Measurements from ENCODE around the gene KRT36.

KRT36 gene

DNA sequence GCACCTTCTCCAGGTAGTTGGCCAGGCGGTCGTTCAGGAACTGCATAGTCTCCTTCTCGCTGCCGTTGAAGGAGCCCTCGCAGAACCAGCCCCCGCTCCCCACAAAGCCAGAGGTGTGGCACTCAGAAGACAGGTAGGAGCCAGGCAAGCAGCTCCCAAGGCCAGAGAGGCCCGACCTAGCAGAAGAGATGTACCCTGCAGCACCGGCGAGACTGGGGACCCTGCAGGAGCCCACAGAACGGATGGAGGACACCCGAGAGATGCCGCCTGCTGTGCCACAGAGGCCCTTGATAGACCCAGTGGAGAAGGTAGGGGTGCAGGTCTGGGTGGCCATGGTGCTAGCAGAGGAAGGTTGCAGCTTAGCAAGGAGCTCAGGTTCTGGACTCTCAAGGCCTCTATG, at the start of gene KRT36:
TSS of gene KRT36 (minus strand) at position 380 of the 400 bp plus-strand sequence. CDS start at position 334, 46 bp downstream.
- no peak for DNase-seq (ENCODE audit: low read depth, low spot score)

DNA sequence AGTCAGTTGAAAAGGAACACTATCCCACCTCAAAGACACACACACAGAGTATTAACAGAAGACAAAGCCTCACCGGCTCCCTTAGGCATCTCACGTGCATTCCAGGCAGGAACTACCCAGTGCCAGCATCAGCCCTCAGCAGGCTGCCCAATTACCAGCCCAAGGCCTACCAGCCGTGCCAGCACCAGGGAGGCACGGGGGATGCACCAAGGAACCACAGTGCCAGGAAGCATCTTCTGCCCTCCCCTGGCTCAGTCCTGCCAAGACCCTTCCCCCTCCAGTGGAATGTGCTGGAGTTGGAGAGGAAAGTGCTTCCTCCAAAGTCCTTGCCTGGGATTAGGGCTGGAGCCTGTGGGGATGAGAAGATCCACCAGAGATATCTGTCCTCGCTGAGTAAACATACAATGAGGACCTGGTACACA, 49.4 kb upstream of the KRT36 start:
- DNase-seq (ENCODE audit: low read depth, low spot score): peak; percentile 65

DNA sequence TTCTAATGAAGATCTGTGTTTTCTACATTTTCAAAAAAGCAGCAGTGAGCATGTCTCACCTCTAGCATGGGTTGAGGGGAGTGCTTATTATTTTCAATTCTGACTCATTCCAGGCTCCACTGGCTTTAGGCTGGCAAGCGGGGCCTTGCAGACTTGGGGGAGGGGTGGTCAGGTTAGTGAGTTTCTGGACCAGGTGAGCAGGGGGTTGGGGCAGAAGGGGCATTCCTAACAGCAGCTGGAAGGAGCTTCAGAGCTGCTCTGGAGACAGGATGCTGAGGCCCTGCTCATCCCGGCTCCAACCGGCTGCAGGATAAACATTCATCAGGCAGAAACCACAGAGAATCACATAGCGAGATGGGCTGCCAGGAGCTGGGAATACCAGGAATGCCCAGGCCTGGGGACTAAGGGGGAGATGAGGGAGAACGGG, 48.9 kb upstream of the KRT36 start:
- peak; percentile 55 for DNase-seq (ENCODE audit: low read depth, low spot score)

DNA sequence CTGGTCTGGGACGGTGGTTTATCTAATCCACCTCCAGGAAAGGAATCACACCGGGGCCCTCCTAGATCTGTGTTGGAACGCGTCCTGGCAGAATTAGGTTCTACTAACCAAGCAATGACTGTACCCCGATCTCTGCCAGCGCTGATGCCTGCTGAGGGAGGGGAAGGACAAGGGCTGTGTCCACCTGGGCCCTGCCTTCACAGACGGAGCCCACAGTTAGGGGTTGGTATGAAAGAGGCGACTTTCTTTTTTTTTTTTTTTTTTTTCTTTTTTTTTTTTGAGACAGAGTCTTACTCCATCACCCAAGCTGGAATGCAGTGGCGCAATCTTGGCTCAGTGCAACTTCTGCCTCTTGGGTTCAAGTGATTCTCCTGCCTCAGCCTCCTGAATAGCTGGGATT, 48.3 kb upstream of the KRT36 start:
- DNase-seq (ENCODE audit: low read depth, low spot score): no peak

DNA sequence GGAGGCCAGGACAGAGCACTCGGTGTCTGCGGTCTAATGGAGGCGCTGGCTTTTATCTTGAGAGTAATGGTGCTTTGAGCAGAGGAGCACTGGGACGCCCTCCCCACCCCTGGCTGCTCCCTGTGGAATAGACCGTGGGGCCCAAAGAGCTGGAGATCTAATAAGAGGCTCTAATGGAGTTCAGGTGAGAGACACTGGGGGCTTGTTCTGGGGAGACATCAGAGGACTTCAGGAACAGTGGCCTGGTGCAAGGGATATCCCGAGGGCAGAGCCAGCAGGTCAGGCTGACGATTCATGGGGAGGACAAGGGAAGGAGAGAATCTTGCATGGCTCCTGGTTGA, 47.9 kb upstream of the KRT36 start:
- DNase-seq (ENCODE audit: low read depth, low spot score): no peak

DNA sequence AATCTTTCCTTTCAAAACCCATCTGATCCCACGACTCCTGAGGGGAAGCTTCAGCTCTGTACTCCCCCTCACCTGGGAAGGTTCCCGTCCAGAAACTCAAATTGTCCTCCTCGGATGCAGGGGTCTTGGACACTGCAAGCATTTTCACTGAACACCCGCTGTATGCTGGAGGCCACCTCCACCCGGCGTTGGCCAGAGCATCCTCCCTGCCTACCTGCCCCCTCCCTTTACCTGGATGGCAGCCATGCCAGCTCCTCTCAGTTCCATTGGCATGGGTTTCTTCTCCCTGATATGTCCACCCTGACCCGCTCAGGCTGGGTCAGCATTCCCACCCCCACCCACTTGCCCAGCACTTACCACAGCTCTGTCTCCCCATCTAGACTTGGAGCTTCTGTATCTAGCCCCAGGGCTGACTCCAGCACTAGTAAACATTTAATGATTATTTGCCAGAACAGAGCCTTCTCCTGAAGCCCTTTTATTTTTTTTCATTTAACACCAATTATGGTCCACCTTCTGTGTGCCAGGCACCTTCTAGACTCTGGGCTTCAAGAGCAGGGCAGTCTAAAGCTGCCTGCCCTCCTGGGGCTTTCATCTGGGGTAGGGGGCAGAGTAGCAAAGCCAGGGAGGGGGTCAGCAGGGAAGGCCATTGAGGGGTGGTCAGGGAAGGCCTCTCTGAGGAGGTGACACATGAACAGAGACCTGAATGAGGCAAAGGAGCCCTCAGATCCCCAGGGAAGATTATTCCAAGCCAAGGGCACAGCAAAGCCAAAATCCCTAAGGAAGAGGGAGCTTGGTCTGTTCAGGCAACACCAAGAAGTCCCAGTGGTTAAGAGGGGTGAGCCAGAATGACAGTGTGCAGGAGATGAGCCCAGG, 47.3 kb upstream of the KRT36 start:
- DNase-seq (ENCODE audit: low read depth, low spot score): no peak

DNA sequence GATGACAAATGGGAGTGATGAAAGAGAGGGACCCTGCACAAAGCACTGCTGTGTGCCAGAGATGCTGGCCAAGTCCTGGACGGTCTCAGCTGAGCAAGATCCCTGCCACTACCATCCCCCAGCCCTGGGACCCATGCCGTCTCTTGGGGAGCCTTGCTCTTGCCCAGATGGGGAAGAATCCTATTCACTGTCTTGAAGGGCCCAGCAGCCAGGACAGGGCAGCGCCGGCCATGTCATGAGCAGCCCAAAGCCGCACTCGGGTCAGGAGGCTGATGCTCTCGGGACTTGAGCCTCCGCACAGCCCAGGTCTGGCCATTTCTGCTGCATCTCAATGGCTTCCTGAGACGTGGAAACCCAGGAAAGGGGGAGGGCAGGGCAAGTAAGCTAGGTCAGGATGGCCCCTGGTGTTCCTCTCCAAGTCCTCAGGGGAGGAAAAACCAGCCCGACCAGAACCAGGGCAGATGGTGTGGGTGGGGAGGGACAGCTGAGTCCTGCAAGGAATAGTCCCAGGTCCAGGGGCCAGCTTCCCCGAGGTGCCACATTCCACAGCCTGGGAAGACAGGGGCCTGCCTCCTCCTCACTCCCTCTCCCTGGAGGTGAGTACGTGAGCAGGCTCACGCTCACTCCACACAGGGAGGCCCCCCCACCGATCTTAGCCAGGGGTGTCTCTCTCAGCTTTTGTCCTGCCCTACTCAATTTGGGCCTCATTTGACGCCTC, 46.2 kb upstream of the KRT36 start:
- peak; percentile 95 for DNase-seq (ENCODE audit: low read depth, low spot score)

DNA sequence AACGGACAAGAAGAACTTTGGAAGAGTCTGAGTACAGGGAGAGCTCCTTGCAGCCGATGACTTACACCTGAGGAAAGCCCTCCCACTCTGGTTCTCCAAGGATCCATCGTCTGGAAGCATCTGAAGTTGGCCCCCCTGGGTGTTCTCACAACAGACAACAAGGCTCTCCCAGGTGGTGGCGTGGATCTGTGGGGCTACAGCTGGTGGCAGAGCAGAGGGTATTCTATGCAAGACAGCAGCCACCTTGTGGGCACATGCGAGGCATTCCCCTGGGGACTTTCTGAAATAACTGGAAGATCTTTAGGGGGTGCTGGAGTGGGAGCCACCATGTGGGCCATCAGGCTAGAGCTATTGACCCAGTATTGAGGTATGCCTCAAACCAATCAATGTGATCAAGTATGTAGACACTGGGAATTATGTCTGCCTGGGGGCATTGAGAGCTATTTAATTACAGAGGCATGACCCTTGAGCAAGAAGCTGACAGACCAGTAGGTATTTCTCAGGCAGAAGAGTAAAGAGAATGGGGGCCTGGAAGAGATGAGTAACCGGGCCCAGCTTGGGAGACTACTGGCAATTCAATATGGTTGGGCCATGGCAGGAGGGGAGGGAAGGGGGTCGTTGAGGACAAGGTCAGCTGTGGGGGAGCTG, 45.3 kb upstream of the KRT36 start:
- DNase-seq (ENCODE audit: low read depth, low spot score): no peak

DNA sequence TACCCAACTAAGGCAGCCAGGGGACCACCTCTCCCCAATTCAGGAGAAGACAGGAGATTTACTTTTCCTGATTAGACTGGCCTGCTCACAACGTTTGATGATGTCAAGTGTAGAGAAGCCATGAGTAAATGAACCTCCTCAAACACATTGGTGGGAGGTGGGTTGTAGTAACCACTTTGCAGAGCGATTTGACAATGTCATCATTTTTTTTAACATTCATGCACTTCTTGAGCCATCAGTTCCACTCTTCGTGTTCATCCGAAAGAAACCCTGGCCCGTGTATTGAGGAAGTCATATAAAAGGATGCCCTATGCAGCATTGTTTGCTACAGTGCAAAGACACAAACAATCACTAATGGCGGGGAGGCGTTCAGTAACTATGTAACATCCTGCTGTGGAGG, 43.9 kb upstream of the KRT36 start:
- no peak for DNase-seq (ENCODE audit: low read depth, low spot score)

DNA sequence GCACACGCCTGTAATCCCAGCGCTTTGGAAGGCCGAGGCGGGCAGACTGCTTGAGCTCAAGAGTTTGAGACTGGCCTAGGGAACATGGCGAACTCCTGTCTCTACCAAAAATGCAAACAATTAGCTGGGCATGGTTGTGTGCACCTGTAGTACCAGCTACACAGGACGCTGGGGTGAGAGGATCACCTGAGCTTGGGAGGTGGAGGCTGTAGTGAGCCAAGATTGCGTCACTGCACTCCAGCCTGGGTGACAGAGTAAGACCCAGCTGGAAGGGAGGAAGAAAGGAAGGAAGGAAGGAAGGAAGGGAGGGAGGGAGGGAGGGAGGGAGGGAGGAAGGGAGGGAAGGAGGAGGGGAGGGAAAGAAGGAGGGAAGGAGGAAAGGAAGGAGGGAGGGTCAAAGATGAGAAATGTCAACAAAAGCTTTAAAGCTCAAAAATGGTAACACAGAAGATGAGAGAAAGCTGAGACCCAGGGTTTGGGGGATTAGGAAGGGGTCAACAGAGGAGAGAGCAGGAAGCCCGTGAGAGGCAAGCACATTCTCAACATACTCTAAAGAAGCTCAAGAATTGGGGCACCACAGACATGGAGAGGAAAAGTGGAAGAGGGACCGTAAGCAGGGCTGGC, 43.3 kb upstream of the KRT36 start:
- no peak for DNase-seq (ENCODE audit: low read depth, low spot score)

DNA sequence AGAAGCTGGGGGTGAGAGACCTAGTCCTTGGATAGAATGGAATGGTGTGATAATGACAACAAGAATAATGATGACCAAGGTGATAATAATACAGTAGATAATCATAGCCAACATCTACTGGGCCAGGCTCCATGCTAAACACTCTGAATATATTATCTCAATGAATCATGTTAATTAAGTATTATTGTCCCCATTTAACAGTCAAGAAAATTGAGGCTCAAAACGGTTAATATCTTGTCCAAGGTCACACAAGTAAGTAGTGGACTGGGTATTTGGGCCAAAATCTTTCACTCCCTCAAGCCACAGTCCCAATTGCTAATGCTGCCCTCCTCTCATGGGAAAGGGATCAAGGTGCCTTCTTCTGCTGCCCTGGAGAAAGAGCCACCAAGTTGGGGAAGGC, 42.3 kb upstream of the KRT36 start:
- no peak for DNase-seq (ENCODE audit: low read depth, low spot score)

DNA sequence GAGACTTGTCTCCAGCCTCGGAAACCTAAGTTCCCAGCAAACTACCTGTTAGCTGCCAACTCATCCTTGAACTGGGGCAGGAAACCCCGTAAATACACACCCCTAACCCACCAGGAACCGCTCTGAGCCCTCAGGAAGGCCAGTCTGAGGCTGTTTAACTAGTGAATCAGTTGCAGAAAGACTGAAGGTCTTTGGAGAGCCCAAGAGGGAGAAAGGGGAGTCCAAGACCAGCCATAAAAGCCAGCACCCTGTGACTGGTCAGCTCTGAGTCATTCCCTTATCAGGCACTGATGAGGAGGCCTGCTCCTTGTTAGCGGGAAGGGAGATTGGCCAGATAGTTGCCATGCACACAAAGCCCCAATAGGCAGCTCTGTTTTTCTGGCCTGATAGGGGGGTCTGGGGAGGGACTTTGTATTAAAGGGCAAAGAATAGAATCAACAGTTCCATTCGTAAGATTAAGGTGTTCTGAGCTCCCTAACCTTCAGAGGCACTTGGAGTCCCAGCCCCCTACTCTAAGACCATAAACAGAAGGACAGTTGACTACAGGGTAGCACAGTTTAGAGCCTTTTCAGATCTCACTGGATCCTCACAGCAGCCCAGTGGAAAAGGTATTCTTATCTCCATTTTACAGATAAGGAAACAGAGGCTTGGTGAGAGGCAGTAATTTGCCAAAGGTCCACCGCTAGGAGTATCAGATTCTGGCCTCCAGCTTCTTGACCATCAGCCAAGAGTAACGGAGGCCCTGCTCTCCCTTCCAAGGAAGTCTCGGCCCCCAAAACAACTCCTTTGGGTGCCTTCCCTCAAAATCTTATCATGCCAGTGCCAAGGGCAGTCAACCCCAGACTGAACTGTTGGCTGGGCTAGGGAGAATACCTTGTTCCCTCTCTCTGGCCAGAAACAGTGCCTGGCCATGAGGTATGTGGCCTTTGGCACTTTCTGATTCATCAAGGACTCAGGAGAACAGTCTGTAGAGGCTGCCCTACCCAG, 40.6 kb upstream of the KRT36 start:
- DNase-seq (ENCODE audit: low read depth, low spot score): peak; percentile 93

DNA sequence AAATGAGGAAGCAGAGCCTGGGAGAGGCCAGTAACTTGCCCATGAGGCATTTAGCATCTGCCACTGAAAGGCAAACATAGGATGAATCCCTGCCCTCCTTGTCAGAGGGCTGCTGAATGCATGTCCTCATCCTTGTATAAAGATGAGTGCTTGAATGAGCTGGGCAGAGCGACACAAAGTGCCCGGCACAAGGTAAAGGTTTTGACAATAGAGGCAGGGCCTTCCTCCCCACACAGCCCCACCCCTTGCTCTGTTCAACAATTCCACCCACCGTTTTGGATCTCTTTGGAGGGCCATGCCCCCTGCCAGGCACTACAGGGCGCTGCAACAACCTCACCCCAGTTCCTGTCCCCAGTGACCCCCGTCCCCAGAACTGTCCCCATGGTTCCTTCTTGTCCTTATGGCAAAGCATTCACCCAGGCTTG, 39.8 kb upstream of the KRT36 start:
- no peak for DNase-seq (ENCODE audit: low read depth, low spot score)

DNA sequence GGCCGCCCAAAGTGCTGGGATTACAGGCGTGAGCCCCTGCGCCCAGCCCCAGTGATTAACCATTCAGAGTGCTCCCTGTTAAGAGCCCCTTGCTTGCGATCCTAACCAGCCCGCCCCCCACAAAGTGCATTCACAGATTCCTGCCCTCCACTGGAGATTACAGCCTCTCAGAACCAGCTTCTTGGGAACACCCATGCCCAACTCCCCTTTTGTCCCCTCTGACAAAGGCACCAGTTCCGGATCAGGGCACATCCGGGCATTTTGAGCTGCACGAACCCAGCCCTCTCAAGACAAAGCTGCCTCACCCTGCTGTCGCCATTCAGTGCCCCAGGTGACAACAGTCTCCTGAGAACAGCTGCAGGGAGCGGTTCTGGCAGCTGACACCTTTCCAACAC, 39.2 kb upstream of the KRT36 start:
- DNase-seq (ENCODE audit: low read depth, low spot score): peak; percentile 68

DNA sequence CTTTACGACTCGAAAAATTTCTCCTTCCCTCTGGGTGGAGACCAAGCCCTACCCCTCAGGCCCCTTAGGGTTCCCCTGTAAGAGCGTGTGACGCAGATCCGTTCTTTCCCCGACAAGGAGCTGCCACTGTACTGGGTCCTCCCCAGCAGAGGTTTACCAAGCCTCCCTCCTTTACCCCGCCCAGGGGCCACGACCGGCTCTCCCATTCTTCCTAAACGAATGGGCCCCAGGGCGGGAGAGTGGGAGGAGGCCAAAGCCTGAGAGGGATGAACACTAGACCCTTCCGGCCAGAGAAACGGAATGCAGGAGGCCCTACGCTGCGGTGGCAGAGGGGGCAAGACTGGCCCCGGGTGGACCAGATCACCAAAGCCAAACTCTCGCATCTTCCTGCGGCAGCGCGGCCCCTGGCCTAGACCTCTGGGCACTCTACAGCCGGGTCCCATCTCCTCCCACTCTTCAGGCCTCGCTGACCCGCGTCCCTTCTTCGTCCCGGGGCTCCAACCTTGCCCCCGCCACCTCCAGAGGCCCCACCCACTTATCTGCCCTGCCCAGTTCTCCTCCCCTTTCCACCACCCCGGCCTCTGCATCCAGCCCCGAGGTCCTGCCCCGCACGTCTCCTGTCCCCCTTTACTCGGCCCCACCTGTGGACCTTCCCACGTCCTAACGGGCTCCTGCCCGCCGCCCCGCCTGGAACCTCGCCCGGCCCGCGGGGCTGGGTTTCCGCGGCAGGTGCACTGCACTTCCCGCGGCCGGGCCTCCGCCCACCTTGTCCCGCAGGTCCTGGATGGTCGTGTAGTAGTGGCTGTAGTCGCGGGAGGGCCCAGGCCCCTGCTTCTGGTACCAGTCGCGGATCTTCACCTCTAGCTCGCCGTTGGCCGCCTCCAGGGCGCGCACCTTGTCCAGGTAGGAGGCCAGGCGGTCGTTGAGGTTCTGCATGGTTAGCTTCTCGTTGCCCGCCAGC, 37.6 kb upstream of the KRT36 start:
- no peak for DNase-seq (ENCODE audit: low read depth, low spot score)

DNA sequence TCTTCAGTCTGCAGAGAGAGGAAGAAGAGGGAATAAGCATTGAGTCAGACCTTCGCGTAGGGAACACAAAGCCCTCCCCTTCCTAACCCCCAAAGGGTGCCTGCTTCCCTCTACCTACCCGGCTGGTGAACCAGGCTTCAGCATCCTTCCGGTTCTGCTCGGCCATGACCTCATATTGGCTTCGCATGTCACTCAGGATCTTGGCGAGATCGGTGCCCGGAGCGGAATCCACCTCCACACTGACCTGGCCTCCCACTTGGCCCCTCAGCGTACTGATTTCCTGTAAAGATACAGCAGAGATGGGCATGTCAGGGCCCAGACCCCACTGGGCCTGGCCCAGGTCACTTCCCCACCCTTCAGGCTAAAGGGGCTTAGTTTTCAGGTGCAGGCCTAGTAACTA, 34.6 kb upstream of the KRT36 start:
- DNase-seq (ENCODE audit: low read depth, low spot score): no peak

DNA sequence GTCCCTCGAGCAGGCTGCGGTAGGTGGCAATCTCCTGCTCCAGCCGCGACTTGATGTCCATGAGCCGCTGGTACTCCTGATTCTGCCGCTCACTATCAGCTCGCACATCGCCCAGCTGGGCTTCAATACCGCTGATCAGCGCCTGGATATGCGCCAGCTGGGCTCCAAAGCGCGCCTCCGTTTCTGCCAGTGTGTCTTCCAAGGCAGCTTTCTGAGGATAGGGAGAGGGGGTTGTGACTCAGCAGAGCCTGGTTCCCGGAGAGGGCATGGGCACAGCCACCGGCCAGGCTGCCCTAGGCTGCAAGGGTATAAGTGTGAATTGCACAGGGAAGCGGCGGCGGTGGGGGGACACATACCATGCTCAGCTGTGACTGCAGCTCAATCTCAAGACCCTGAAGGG, 34.1 kb upstream of the KRT36 start:
- no peak for DNase-seq (ENCODE audit: low read depth, low spot score)

DNA sequence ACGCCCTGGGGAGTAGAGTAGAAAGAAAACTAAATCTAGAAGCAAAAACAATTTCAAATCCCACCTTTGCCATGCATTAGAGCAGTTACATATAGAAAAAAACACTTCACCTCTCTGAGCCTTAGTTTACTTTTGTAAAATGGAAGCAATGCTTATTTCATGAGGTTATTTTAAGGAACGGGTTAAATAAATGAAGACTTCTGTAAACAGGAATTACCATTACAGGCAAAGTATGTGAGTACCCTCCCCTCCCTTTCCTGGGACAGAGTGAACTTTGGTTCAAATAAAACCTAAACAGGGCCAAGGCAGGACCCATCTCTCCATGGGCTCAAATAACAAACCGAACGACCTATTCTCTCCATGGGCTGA, 33.5 kb upstream of the KRT36 start:
- DNase-seq (ENCODE audit: low read depth, low spot score): no peak

DNA sequence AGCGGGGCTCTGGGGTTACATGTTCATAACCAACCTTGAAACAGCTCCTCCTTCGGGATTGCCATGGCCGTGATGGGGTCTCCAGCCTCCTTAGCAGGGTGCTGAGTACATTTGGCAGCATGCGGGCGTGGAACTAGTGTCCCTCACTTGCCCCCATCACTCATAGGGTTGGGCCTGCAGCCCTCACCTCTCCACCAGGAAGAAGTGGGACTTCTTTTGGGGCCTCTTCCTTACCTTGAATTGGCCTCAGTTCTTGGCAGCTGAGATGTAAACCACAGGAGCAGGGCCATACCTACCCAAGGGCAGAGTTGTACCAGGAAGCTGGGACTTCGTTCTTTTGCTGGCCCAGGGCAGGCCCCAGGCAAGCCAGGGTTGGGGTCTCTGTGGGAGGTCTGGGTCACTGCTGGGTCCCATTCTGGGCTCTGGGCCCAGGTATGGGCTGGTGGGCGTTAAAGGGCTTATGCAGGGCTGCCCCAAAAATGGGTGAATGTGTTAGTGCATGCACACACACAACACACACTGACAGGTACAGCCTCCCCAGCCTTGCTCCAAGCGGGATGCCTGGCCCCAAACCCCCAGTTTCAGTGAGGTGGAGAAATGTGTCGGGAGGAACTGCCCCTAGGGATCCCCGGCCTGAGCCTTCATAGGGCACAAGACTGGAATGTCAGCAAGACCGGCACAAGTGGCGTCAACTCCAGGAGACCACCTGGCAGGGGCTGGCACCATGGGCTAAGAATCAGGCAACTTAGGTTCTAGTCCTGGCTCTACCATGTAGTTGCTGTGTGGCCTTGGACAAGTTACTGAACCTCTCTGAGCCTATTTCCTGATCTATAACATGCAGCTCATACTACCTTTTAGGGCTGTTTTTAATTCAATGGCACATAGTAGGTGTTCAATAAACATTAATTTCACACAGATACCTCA, 32.9 kb upstream of the KRT36 start:
- peak; percentile 63 for DNase-seq (ENCODE audit: low read depth, low spot score)

All from ELF-1 (cell line).